ENCODE data around the gene RNU6-7.

GRCh38 chr14:32186248-32186647 lies 15.6 kb upstream of the RNU6-7 start:
- TF ChIP-seq BRF2 (CRISPR knock-in tag; IDR thresholded peaks at IDR 0.05) (no peak), GABPA (IDR thresholded peaks at IDR 0.05; ENCODE audit: low read depth, low read length) (no peak), GABPA (CRISPR knock-in tag; IDR thresholded peaks at IDR 0.05; ENCODE audit: low read depth) (no peak), CTCF (CRISPR knock-in tag; IDR thresholded peaks at IDR 0.05) (no peak), SYNCRIP (IDR thresholded peaks at IDR 0.05; ENCODE audit: insufficient read depth, low read depth, low read length) (no peak), ZNF326 (CRISPR knock-in tag; IDR thresholded peaks at IDR 0.05; ENCODE audit: borderline replicate concordance) (no peak), EZH2 (conservative IDR thresholded peaks at IDR 0.05; ENCODE audit: low read depth, low read length) (no peak), SMYD3 (CRISPR knock-in tag; IDR thresholded peaks at IDR 0.05) (no peak), CREM (IDR thresholded peaks at IDR 0.05) (no peak), CREM (CRISPR knock-in tag; IDR thresholded peaks at IDR 0.05) (no peak), SOX6 (IDR thresholded peaks at IDR 0.05) (no peak), SOX6 (CRISPR knock-in tag; IDR thresholded peaks at IDR 0.05) (no peak), ZBTB38 (CRISPR knock-in tag; IDR thresholded peaks at IDR 0.05) (no peak), REST (IDR thresholded peaks at IDR 0.05; ENCODE audit: borderline replicate concordance in 1 of 2, low read depth in 1 of 2, low read length in 2 of 2) (no peak), ZNF333 (CRISPR knock-in tag; IDR thresholded peaks at IDR 0.05; ENCODE audit: borderline replicate concordance) (no peak)
